ENCODE results near the gene SMIM27.
"Not testable (repeated sequence)": the region's sequence is repeated elsewhere in the genome, so short reads cannot be mapped to it uniquely, and the experiment has no call there.

- TF ChIP-seq EZH2phosphoT487 (IDR thresholded peaks at IDR 0.05; ENCODE audit: low read depth, severe bottlenecking, unreplicated experiment); CTCF (IDR thresholded peaks at IDR 0.05; ENCODE audit: poor library complexity): not testable (repeated sequence)
These were observed 27.6 kb upstream of the SMIM27 start for GRCh38 chr9:32524558-32524891.
